DMS53 treated with DMSO at 0.1 percent for 48 hours (cell line): Measurements from ENCODE around the gene AKT2.

Experiments
- DNase-seq: peaks from one replicate; lab custom pipeline; 2025; ENCODE audit not compliant: unreplicated experiment; lab: John Stamatoyannopoulos, UW

Gene AKT2

GRCh38 chr19:40254714-40255418, 30.3 kb downstream of the AKT2 start:
- no peak for DNase-seq

GRCh38 chr19:40253611-40254092, 31.5 kb downstream of the AKT2 start:
- DNase-seq: no peak

GRCh38 chr19:40252395-40252794, 32.8 kb downstream of the AKT2 start:
- DNase-seq: no peak

GRCh38 chr19:40251991-40252390, 33.2 kb downstream of the AKT2 start:
- no peak for DNase-seq

GRCh38 chr19:40251244-40251643, 33.9 kb downstream of the AKT2 start:
- no peak for DNase-seq

- DNase-seq: no peak
Observed at GRCh38 chr19:40249781-40250180, 35.4 kb downstream of the AKT2 start.

GRCh38 chr19:40249201-40249600, 35.9 kb downstream of the AKT2 start:
- DNase-seq: no peak

GRCh38 chr19:40247735-40248262, 37.3 kb downstream of the AKT2 start:
- no peak for DNase-seq

- no peak for DNase-seq
Observed at GRCh38 chr19:40247178-40247577, 38.0 kb downstream of the AKT2 start.

GRCh38 chr19:40246292-40247073, 38.7 kb downstream of the AKT2 start:
- DNase-seq: no peak

GRCh38 chr19:40245506-40246128, 39.5 kb downstream of the AKT2 start:
- no peak for DNase-seq

- DNase-seq: no peak
Observed at GRCh38 chr19:40244579-40245317, 40.4 kb downstream of the AKT2 start.

GRCh38 chr19:40243181-40243580, 42.0 kb downstream of the AKT2 start:
- DNase-seq: no peak

- no peak for DNase-seq
Observed at GRCh38 chr19:40242480-40242879, 42.7 kb downstream of the AKT2 start.

GRCh38 chr19:40241809-40242384, 43.2 kb downstream of the AKT2 start:
- no peak for DNase-seq

GRCh38 chr19:40241125-40241808, 43.9 kb downstream of the AKT2 start:
- no peak for DNase-seq

- DNase-seq: no peak
Observed at GRCh38 chr19:40240332-40240731, 44.8 kb downstream of the AKT2 start.

- DNase-seq: no peak
Observed at GRCh38 chr19:40239415-40240226, 45.5 kb downstream of the AKT2 start.

GRCh38 chr19:40238775-40239174, 46.4 kb downstream of the AKT2 start:
- no peak for DNase-seq
